ENCODE results near the gene RASAL2. TPM values are rescaled to one million over a fixed set of nuclear protein-coding genes. Genes with fewer than 3 reads are reported as not detected.

Gene RASAL2
- total RNA-seq, 2 experiments from 2014 or later = not detected

- Mint-ChIP-seq H3K36me3 (no peaks in the 10 kb centered on the region), H3K27ac (no peak overlapping the region), H3K4me1 (ENCODE audit: low read depth) (no peaks in the 10 kb centered on the region), H3K4me3 (no peak overlapping the region), H3K27me3 (peaks cover 25% of the 10 kb centered on the region), H3K9me3 (no peaks in the 10 kb centered on the region)
- DNase-seq = no peak
- intact Hi-C loops (cut with micrococcal nuclease) = no loop called here
- CTCF ChIA-PET = no interaction called here
- POLR2A ChIA-PET = no interaction called here
These were observed 389.5 kb downstream of the RASAL2 start for GRCh38 chr1:178483251-178483957.

GRCh38 chr1:178484698-178485225, 390.9 kb downstream of the RASAL2 start:
- no peaks in the 10 kb centered on the region for H3K9me3 Mint-ChIP-seq
- ChIA-PET CTCF (no interaction called here), POLR2A (no interaction called here)
- H3K27me3 Mint-ChIP-seq = peaks cover 24% of the 10 kb centered on the region
- no peaks in the 10 kb centered on the region for H3K36me3 Mint-ChIP-seq
- DNase-seq = no peak
- no peak overlapping the region for H3K4me3 Mint-ChIP-seq
- no peak overlapping the region for H3K27ac Mint-ChIP-seq
- intact Hi-C loops (cut with micrococcal nuclease) = no loop called here
- H3K4me1 Mint-ChIP-seq (ENCODE audit: low read depth) = no peaks in the 10 kb centered on the region

- Mint-ChIP-seq H3K4me3 (no peak overlapping the region), H3K4me1 (ENCODE audit: low read depth) (no peaks in the 10 kb centered on the region), H3K9me3 (no peaks in the 10 kb centered on the region), H3K27me3 (peaks cover 23% of the 10 kb centered on the region), H3K36me3 (no peaks in the 10 kb centered on the region), H3K27ac (no peak overlapping the region)
- ChIA-PET POLR2A (no interaction called here), CTCF (no interaction called here)
- DNase-seq = no peak
- intact Hi-C loops (cut with micrococcal nuclease) = no loop called here
These were observed 391.7 kb downstream of the RASAL2 start for GRCh38 chr1:178485541-178485981.

- DNase-seq = no peak
- CTCF ChIA-PET = interaction anchor here (0.6 to 1.6 kb wide), 2 partner anchors 15 to 46 kb away, joined by 4 to 6 read pairs; no protein-coding TSS in a partner anchor
These were observed 392.5 kb downstream of the RASAL2 start for GRCh38 chr1:178486100-178487069.

GRCh38 chr1:178487070-178487615, 393.2 kb downstream of the RASAL2 start:
- Mint-ChIP-seq H3K4me1 (ENCODE audit: low read depth) (no peaks in the 10 kb centered on the region), H3K27ac (no peak overlapping the region), H3K27me3 (peaks cover 23% of the 10 kb centered on the region), H3K4me3 (no peak overlapping the region), H3K36me3 (no peaks in the 10 kb centered on the region), H3K9me3 (no peaks in the 10 kb centered on the region)
- no peak for DNase-seq
- CTCF ChIA-PET = interaction anchor here (1.6 kb wide), 1 partner anchor 14 kb away, joined by 6 read pairs; no protein-coding TSS in a partner anchor
- intact Hi-C loops (cut with micrococcal nuclease) = no loop called here
- POLR2A ChIA-PET = no interaction called here

More at GRCh38 chr1:178486100-178487069, 392.5 kb downstream of the RASAL2 start:
- POLR2A ChIA-PET = interaction anchor here (0.6 kb wide), 1 partner anchor 578 kb away, joined by 3 read pairs; no protein-coding TSS in a partner anchor
- Mint-ChIP-seq H3K27me3 (peaks cover 23% of the 10 kb centered on the region), H3K9me3 (no peaks in the 10 kb centered on the region), H3K4me1 (ENCODE audit: low read depth) (no peaks in the 10 kb centered on the region), H3K4me3 (no peak overlapping the region), H3K27ac (no peak overlapping the region), H3K36me3 (no peaks in the 10 kb centered on the region)
- intact Hi-C loops (cut with micrococcal nuclease) = no loop called here

GRCh38 chr1:178488393-178488792, 394.5 kb downstream of the RASAL2 start:
- H3K27ac Mint-ChIP-seq = no peak overlapping the region
- POLR2A ChIA-PET = no interaction called here
- CTCF ChIA-PET = interaction anchor here (1.6 kb wide), 1 partner anchor 13 kb away, joined by 6 read pairs; no protein-coding TSS in a partner anchor

GRCh38 chr1:178489399-178489798, 395.5 kb downstream of the RASAL2 start:
- CTCF ChIA-PET = no interaction called here
- intact Hi-C loops (cut with micrococcal nuclease) = no loop called here
- H3K9me3 Mint-ChIP-seq = no peaks in the 10 kb centered on the region
- POLR2A ChIA-PET = no interaction called here
- no peak for DNase-seq
- H3K27ac Mint-ChIP-seq = no peak overlapping the region
- no peaks in the 10 kb centered on the region for H3K36me3 Mint-ChIP-seq
- H3K4me1 Mint-ChIP-seq (ENCODE audit: low read depth) = no peaks in the 10 kb centered on the region
- peaks cover 23% of the 10 kb centered on the region for H3K27me3 Mint-ChIP-seq
- H3K4me3 Mint-ChIP-seq = no peak overlapping the region

More at GRCh38 chr1:178488393-178488792, 394.5 kb downstream of the RASAL2 start:
- Mint-ChIP-seq H3K9me3 (no peaks in the 10 kb centered on the region), H3K4me1 (ENCODE audit: low read depth) (no peaks in the 10 kb centered on the region), H3K27me3 (peaks cover 23% of the 10 kb centered on the region), H3K4me3 (no peak overlapping the region), H3K36me3 (no peaks in the 10 kb centered on the region)
- DNase-seq = no peak
- intact Hi-C loops (cut with micrococcal nuclease) = no loop called here

- no peak overlapping the region for H3K27ac Mint-ChIP-seq
- no peak overlapping the region for H3K4me3 Mint-ChIP-seq
- ChIA-PET CTCF (no interaction called here), POLR2A (no interaction called here)
- H3K27me3 Mint-ChIP-seq = peaks cover 23% of the 10 kb centered on the region
- intact Hi-C loops (cut with micrococcal nuclease) = no loop called here
- H3K4me1 Mint-ChIP-seq (ENCODE audit: low read depth) = no peaks in the 10 kb centered on the region
- H3K9me3 Mint-ChIP-seq = no peaks in the 10 kb centered on the region
- H3K36me3 Mint-ChIP-seq = no peaks in the 10 kb centered on the region
- DNase-seq = no peak
These were observed 396.2 kb downstream of the RASAL2 start for GRCh38 chr1:178490136-178490535.

- POLR2A ChIA-PET = no interaction called here
- Mint-ChIP-seq H3K4me3 (no peak overlapping the region), H3K27me3 (peaks cover 18% of the 10 kb centered on the region), H3K9me3 (no peaks in the 10 kb centered on the region), H3K36me3 (no peaks in the 10 kb centered on the region), H3K27ac (no peak overlapping the region), H3K4me1 (ENCODE audit: low read depth) (no peaks in the 10 kb centered on the region)
- CTCF ChIA-PET = no interaction called here
- DNase-seq = no peak
- intact Hi-C loops (cut with micrococcal nuclease) = no loop called here
These were observed 397.1 kb downstream of the RASAL2 start for GRCh38 chr1:178490967-178491366.

- Mint-ChIP-seq H3K36me3 (no peaks in the 10 kb centered on the region), H3K4me3 (no peak overlapping the region), H3K4me1 (ENCODE audit: low read depth) (no peaks in the 10 kb centered on the region), H3K27me3 (peaks cover 16% of the 10 kb centered on the region), H3K27ac (no peak overlapping the region), H3K9me3 (no peaks in the 10 kb centered on the region)
- ChIA-PET POLR2A (no interaction called here), CTCF (interaction anchor here (1.7 kb wide), 1 partner anchor 10 kb away, joined by 5 read pairs; no protein-coding TSS in a partner anchor)
- intact Hi-C loops (cut with micrococcal nuclease) = no loop called here
- no peak for DNase-seq
These were observed 397.8 kb downstream of the RASAL2 start for GRCh38 chr1:178491721-178492120.

GRCh38 chr1:178492341-178492740, 398.4 kb downstream of the RASAL2 start:
- ChIA-PET POLR2A (no interaction called here), CTCF (interaction anchor here (1.7 kb wide), 1 partner anchor 9 kb away, joined by 5 read pairs; no protein-coding TSS in a partner anchor)
- no peaks in the 10 kb centered on the region for H3K4me1 Mint-ChIP-seq (ENCODE audit: low read depth)

GRCh38 chr1:178493301-178493741, 399.4 kb downstream of the RASAL2 start:
- Mint-ChIP-seq H3K27ac (no peak overlapping the region), H3K36me3 (no peaks in the 10 kb centered on the region), H3K4me1 (ENCODE audit: low read depth) (no peaks in the 10 kb centered on the region), H3K4me3 (no peak overlapping the region), H3K27me3 (peaks cover 4% of the 10 kb centered on the region), H3K9me3 (no peaks in the 10 kb centered on the region)
- no peak for DNase-seq
- ChIA-PET POLR2A (no interaction called here), CTCF (interaction anchor here (1.7 kb wide), 1 partner anchor 8 kb away, joined by 5 read pairs; no protein-coding TSS in a partner anchor)
- intact Hi-C loops (cut with micrococcal nuclease) = no loop called here

More at GRCh38 chr1:178492341-178492740, 398.4 kb downstream of the RASAL2 start:
- intact Hi-C loops (cut with micrococcal nuclease) = no loop called here
- Mint-ChIP-seq H3K36me3 (no peaks in the 10 kb centered on the region), H3K9me3 (no peaks in the 10 kb centered on the region), H3K27me3 (peaks cover 13% of the 10 kb centered on the region), H3K4me3 (no peak overlapping the region), H3K27ac (no peak overlapping the region)
- DNase-seq = no peak

All from activated CD4-positive, alpha-beta memory T cell treated with anti-CD3 and anti-CD28 coated beads for 36 hours (primary cell).